GM20000 (cell line): Measurements from ENCODE around the gene SERHL2.
"Not testable (repeated sequence)": the region's sequence is repeated elsewhere in the genome, so short reads cannot be mapped to it uniquely, and the experiment has no call there.

Experiments used
- DNase-seq: peaks from one replicate; pipeline ENCODE4 v3.0.0; 2012; ENCODE audit warnings: low spot score
- TF ChIP-seq, protein P1 (sequence below): IDR thresholded peaks from 2 replicates; pipeline ENCODE4 v1.5.1; 2012; ENCODE audit warnings: mild to moderate bottlenecking, control low read depth; ENCODE audit errors: extremely low read depth, missing control alignments

Gene SERHL2

DNA sequence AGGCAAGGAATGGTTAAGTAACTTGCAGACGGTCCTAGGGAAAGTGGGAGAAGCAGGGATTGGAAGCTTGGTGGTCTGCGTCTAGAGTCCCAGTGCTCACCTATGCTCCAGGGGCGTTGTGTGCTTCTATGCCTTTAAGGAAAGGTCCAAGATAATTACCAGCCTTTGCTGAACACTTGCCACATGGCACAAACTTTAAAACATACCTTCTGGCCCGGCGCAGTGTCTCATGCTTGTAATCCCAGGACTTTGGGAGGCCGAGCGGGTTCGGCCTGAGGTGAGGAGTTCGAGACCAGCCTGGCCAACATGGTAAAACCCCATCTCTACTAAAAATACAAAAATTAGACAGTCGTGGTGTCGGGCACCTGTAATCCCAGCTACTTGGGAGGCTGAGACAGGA lies 58.6 kb downstream of the SERHL2 start:
- TF ChIP-seq, protein P1, sequence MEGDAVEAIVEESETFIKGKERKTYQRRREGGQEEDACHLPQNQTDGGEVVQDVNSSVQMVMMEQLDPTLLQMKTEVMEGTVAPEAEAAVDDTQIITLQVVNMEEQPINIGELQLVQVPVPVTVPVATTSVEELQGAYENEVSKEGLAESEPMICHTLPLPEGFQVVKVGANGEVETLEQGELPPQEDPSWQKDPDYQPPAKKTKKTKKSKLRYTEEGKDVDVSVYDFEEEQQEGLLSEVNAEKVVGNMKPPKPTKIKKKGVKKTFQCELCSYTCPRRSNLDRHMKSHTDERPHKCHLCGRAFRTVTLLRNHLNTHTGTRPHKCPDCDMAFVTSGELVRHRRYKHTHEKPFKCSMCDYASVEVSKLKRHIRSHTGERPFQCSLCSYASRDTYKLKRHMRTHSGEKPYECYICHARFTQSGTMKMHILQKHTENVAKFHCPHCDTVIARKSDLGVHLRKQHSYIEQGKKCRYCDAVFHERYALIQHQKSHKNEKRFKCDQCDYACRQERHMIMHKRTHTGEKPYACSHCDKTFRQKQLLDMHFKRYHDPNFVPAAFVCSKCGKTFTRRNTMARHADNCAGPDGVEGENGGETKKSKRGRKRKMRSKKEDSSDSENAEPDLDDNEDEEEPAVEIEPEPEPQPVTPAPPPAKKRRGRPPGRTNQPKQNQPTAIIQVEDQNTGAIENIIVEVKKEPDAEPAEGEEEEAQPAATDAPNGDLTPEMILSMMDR = no peak
- no peak for DNase-seq

DNA sequence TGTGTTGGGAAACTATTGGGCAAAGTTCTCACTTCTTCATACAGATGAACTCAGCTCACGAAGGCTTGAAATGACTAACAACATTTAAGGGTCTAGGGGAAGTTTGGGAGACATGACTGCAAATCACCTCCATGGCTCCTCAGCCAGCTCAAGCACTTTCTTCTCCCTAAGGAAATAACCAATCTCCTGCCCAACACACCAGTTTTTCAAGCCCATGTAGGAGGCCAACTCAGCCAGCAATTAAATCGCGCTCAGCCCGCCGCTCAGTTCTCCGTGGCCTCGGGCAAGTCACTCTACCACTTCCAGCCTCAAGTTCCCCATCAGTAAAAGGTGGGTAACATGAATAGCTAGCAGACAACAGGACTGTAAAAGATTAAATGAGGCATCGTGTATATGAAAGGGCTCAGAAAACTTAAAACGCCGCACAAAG lies 60.1 kb downstream of the SERHL2 start:
- TF ChIP-seq, protein P1 = no peak
- peak; percentile 63 for DNase-seq

DNA sequence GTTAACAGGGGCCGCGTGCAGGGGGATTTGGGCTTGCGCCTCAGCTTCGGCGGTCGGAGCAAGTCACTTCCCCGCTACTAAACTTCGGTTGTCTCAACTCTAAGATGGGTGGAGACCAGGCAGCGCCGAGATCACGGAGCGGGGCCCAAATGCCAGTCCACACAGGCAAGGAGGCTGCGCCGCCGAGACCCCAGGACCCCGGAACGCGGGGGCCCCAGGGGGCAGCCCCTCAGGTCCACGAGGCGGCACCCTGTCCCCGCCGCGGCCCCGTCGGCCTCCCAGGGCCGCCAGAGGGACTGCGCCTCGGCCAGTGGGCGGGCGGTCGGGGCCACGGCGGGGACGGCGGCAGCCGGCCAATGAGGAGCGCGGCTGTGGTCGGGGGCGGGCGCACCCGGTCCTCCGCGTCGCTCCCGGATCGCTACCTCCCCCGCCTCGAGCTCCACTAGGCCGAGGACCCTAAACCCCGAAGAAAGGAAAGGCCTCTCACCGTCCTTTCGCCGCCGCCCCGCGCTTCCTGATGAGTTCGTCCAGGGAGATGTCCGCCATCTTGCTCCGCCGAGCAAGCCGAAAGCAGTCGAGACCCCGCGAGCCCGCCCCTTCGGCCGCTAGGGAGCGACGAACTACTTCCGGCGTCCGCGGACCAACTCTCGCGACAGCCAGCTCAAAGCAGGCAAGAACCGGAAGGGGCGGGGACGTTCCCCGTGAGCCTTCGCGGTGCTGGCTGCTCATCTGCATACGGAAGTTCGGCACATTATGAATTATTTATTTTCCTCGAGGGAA lies 60.7 kb downstream of the SERHL2 start, which contains the start of gene POLDIP3:
Gene POLDIP3 (minus strand): TSS at position 572 of the 780 bp plus-strand sequence. CDS start 26 bp downstream, at position 546.
- TF ChIP-seq, protein P1 = no peak
- peak; percentile 99 for DNase-seq

DNA sequence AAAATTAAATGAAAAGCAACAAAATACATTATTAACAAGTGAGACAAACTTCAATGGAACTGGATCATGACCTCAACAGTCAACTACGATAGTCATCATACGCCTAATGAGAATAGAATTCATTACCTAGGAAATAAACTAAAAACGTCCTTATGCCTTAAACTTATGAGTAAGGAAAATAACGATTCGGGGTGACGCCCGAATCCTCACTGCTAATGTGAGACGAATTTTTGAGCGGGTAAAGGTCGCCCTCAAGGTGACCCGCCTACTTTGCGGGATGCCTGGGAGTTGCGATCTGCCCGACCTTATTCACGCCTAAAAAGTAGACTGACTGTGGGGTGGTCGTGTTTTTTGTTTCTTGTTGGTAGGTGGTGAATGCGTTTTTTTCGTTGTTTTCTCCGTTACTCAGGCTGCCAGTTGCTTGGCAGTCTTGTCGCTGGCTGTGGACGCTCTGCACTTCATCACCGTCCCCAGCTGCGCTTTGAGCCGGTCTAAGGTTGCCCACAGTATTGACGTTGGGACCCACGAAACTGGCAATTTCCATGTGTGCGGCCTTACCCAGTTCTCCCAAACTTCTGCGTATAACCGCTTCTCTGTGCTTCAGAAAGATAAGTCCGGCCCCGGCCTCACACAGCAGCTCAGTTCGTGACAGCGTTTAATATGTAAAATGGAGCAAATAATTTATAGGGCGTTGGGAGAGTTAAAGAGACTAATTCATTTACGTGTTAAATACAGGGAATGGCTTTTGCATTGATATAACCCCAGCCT lies 61.5 kb downstream of the SERHL2 start:
- peak; percentile 91 for DNase-seq
- TF ChIP-seq, protein P1 = no peak

DNA sequence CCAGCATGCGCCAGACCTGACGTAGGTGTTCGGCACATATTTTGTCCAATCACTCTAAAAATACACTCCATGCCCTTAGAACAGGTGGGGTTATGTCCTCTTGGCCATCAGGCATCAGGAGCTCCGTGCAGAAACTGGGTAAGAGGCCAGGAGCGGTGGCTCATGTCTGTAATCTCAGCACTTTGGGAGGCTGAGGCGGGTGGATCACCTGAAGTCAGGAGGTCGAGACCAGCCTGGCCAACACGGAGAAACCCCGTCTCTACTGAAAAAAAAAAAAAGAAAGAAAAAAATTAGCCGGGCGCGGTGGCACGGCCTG lies 62.1 kb downstream of the SERHL2 start:
- DNase-seq = not testable (repeated sequence)

DNA sequence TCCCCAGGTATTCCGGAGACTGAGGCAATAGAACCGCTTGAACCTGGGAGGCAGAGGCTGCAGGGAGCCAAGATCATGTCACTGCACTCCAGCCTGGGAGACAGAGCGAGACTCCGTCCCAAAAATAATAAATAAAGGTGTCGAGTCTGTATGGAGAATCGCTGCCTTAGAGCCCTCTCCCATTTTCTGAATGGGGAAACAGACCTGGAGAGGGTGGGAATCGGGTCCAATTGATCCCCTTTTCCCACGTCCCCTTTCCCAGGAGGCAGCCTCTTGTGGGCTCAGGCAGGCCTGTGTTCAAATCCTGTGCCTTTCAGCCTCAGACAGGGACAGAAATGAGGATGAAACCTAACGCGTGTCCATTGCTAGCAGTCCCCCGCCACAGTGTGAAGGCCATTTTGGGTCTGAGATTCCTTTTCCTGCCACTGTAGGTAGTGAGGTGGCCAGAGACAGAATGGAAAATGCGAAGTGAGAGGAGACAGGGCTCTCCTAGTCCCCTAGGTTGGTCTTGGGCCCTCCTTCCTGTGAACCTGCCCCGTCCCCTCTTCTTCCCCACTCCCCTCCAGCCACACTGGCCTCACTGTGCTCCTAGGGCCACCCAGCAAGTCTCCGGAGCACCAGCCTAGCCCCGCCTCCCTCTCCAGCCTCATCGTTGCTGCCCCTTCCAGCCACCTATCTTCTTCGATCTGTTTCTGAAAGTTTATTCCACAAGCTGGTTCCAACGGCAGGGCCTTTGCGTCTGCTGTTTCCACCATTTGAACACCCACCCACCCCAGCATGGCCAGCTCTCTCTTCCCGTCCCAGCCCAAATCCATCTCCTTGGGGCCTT lies 63.6 kb downstream of the SERHL2 start:
- no peak for DNase-seq
- TF ChIP-seq, protein P1 = no peak

DNA sequence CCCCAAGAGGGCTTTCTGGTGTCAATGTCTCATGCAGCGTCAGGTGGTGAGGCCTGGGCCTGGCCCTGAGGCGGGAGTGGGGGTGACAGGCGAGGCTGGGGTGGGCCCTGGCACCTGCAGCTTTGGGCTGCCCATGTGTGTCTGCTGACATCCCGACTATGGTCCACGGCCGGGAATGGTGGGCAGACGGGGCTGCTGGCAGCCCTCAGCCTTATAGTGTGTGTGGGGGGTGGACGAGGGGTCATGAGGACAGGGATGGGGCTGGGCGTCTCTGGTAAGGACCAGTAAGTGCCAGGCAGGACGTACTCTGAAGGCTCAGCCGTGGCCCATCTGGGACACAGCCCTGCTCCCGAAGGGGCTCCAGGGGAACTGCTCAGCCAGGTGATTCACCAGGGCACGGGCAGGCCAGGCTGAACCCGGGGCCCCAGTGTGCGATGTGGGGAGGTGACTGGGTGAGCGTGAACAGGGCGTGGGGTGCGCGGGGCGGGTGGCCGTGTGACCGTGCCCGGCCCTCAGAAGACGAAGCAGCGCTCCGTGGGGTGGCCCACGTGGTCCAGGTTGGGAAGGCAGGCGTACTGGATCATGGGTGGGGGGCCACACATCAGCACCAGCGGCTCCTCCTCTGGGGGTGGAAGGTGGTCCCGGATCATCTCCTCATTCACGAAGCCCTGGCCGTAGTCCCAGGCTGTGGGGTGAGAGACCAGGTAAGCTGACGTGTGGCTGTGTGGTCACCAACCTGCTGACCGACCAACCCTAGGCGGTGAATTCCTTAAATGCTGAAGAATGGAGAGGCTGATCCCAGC lies 65.7 kb downstream of the SERHL2 start:
- DNase-seq = no peak
- TF ChIP-seq, protein P1 = no peak
